ENCODE results near the gene SLC38A6. TPM values are rescaled to one million over a fixed set of nuclear protein-coding genes. Genes with fewer than 3 reads are reported as not detected.

SLC38A6 gene
- total RNA-seq, 1 experiment from 2014 or later = 6.0 TPM

GRCh38 chr14:60965402-60965801 is 15.6 kb upstream of the SLC38A6 start:
- no peak overlapping the region for H4K91ac ChIP-seq (ENCODE audit: insufficient read length, low read depth, low read length)
- Mint-ChIP-seq H3K4me1 (no peaks in the 10 kb centered on the region), H3K9me3 (no peaks in the 10 kb centered on the region; a peak in 1 of 5 replicates), H3K27ac (no peak overlapping the region), H3K36me3 (ENCODE audit: insufficient read depth in 1 of 3, low read depth in 3 of 3) (no peaks in the 10 kb centered on the region), H3K4me3 (no peak overlapping the region), H3K27me3 (ENCODE audit: low read depth) (no peaks in the 10 kb centered on the region)
- no peak for DNase-seq
- H3K23ac ChIP-seq (ENCODE audit: insufficient read length, low read depth, low read length) = no peak overlapping the region
- TF ChIP-seq CTCF (conservative IDR thresholded peaks at IDR 0.05) = no peak
- no peaks in the 10 kb centered on the region for H3K23me2 ChIP-seq (ENCODE audit: insufficient read length, low read depth, low read length, poor library complexity, severe bottlenecking)
- H4K20me1 ChIP-seq (ENCODE audit: control insufficient read depth, insufficient read depth, insufficient read length) = no peaks in the 10 kb centered on the region
- no peak overlapping the region for H2AK5ac ChIP-seq (ENCODE audit: insufficient read length, low read length)
- no peak overlapping the region for H2BK120ac ChIP-seq (ENCODE audit: low read depth, low read length, poor library complexity, severe bottlenecking)
- H3K27ac ChIP-seq (ENCODE audit: insufficient read length, low read depth, low read length) = no peak overlapping the region
- no peaks in the 10 kb centered on the region for H3K27me3 ChIP-seq (ENCODE audit: insufficient read depth, low read length)
- no peak overlapping the region for H3K4me2 ChIP-seq (ENCODE audit: insufficient read depth, insufficient read length, low read length)
- no peak overlapping the region for H3K18ac ChIP-seq (ENCODE audit: insufficient read length, low read depth, low read length)
- H3K4me1 ChIP-seq (ENCODE audit: insufficient read depth, low read length) = no peaks in the 10 kb centered on the region
- H3T11ph ChIP-seq (ENCODE audit: low read length) = no peak overlapping the region
- no peaks in the 10 kb centered on the region for H3K79me1 ChIP-seq (ENCODE audit: insufficient read depth, low read depth, low read length, poor library complexity, severe bottlenecking)
- H2BK15ac ChIP-seq (ENCODE audit: low read depth, low read length) = no peak overlapping the region
- H3K79me2 ChIP-seq (ENCODE audit: insufficient read depth, low read length) = no peaks in the 10 kb centered on the region
- H2BK12ac ChIP-seq (ENCODE audit: insufficient read length, low read depth, low read length) = no peak overlapping the region
- H3K9me3 ChIP-seq (ENCODE audit: control insufficient read depth, low read depth, low read length) = no peaks in the 10 kb centered on the region
- no peak overlapping the region for H4K5ac ChIP-seq (ENCODE audit: insufficient read length, low read depth, low read length)
- no peak overlapping the region for H3K4ac ChIP-seq (ENCODE audit: low read depth, low read length)
- H3K56ac ChIP-seq (ENCODE audit: insufficient read length, low read depth, low read length) = no peak overlapping the region
- H2BK20ac ChIP-seq (ENCODE audit: low read depth, low read length, poor library complexity, severe bottlenecking) = no peak overlapping the region
- H3K14ac ChIP-seq (ENCODE audit: insufficient read depth, low read length) = no peak overlapping the region
- no peak overlapping the region for H2AFZ ChIP-seq (ENCODE audit: low read length)
- H3K9ac ChIP-seq (ENCODE audit: extremely low read depth, insufficient read length, low read length) = no peak overlapping the region
- no peak overlapping the region for H4K8ac ChIP-seq (replicated peaks; ENCODE audit: insufficient read length, low read depth, low read length)
- no peak overlapping the region for H2BK5ac ChIP-seq (ENCODE audit: insufficient read length, low read length)
